ENCODE results near the gene ADAP2.
"Not testable (repeated sequence)": the region's sequence is repeated elsewhere in the genome, so short reads cannot be mapped to it uniquely, and the experiment has no call there.

Gene ADAP2

GRCh38 chr17:30931582-30931981, 9.8 kb downstream of the ADAP2 start:
- not testable (repeated sequence) for DNase-seq

GRCh38 chr17:30933966-30934365, 12.2 kb downstream of the ADAP2 start:
- no peak for DNase-seq

- DNase-seq = no peak
Observed at GRCh38 chr17:30939051-30939689, 17.4 kb downstream of the ADAP2 start.

GRCh38 chr17:30942308-30943079, 20.7 kb downstream of the ADAP2 start:
- DNase-seq = no peak

- DNase-seq = no peak
Observed at GRCh38 chr17:30947796-30948195, 26.1 kb downstream of the ADAP2 start.

- no peak for DNase-seq
Observed at GRCh38 chr17:30950189-30950588, 28.4 kb downstream of the ADAP2 start.

GRCh38 chr17:30950669-30951399, 29.1 kb downstream of the ADAP2 start:
- peak; percentile 16 for DNase-seq

GRCh38 chr17:30952638-30953393, 31.1 kb downstream of the ADAP2 start:
- no peak for DNase-seq

- DNase-seq = no peak
Observed at GRCh38 chr17:30954046-30954830, 32.5 kb downstream of the ADAP2 start.

GRCh38 chr17:30956764-30957374, 35.1 kb downstream of the ADAP2 start:
- no peak for DNase-seq

- DNase-seq = no peak
Observed at GRCh38 chr17:30957741-30958140, 36.0 kb downstream of the ADAP2 start.

GRCh38 chr17:30958187-30958586, 36.4 kb downstream of the ADAP2 start:
- no peak for DNase-seq

GRCh38 chr17:30961209-30962188, 39.8 kb downstream of the ADAP2 start:
- DNase-seq = no peak

- DNase-seq = not testable (repeated sequence)
Observed at GRCh38 chr17:30964312-30964711, 42.6 kb downstream of the ADAP2 start.

- no peak for DNase-seq
Observed at GRCh38 chr17:30964876-30965275, 43.1 kb downstream of the ADAP2 start.

GRCh38 chr17:30965686-30966085, 43.9 kb downstream of the ADAP2 start:
- no peak for DNase-seq

- not testable (repeated sequence) for DNase-seq
Observed at GRCh38 chr17:30967911-30968310, 46.2 kb downstream of the ADAP2 start.

- DNase-seq = no peak
Observed at GRCh38 chr17:30969989-30970830, 48.5 kb downstream of the ADAP2 start.

GRCh38 chr17:30970831-30971567, 49.3 kb downstream of the ADAP2 start, which contains the start of gene RNF135:
TSS of gene RNF135 (plus strand) at chr17:30971039. CDS start at chr17:30971074, 35 bp downstream.
- peak; percentile 73 for DNase-seq
